GM11168 (cell line): ENCODE data around the gene KIAA1217.

Experiments used
- in situ Hi-C: fragments of 300-500 bp; cut with MboI; formaldehyde crosslinking; loops from one replicate; pipeline ENCODE4 v1.12.0; 2022; ENCODE audit warnings: low sequenced_read_pairs; ENCODE audit not compliant: unreplicated experiment

KIAA1217 gene

GRCh38 chr10:24556750-24557742, 348.1 kb downstream of the KIAA1217 start:
- in situ Hi-C loops = no loop called here

- in situ Hi-C loops = no loop called here
Measured at GRCh38 chr10:24561453-24561852, 352.5 kb downstream of the KIAA1217 start.

- in situ Hi-C loops = no loop called here
Measured at GRCh38 chr10:24568042-24568441, 359.1 kb downstream of the KIAA1217 start.

- in situ Hi-C loops = no loop called here
Measured at GRCh38 chr10:24569330-24569796, 360.4 kb downstream of the KIAA1217 start.

GRCh38 chr10:24569828-24570657, 361.1 kb downstream of the KIAA1217 start:
- in situ Hi-C loops = no loop called here

- in situ Hi-C loops = no loop called here
Measured at GRCh38 chr10:24570658-24571426, 361.9 kb downstream of the KIAA1217 start.

- in situ Hi-C loops = no loop called here
Measured at GRCh38 chr10:24571870-24572450, 363.0 kb downstream of the KIAA1217 start.

- in situ Hi-C loops = no loop called here
Measured at GRCh38 chr10:24574161-24574560, 365.2 kb downstream of the KIAA1217 start.

- in situ Hi-C loops = no loop called here
Measured at GRCh38 chr10:24574578-24575155, 365.7 kb downstream of the KIAA1217 start.

- in situ Hi-C loops = no loop called here
Measured at GRCh38 chr10:24575481-24576002, 366.6 kb downstream of the KIAA1217 start.

- in situ Hi-C loops = no loop called here
Measured at GRCh38 chr10:24579448-24579847, 370.5 kb downstream of the KIAA1217 start.

GRCh38 chr10:24579906-24580305, 371.0 kb downstream of the KIAA1217 start:
- in situ Hi-C loops = no loop called here

- in situ Hi-C loops = no loop called here
Measured at GRCh38 chr10:24589265-24589664, 380.3 kb downstream of the KIAA1217 start.

GRCh38 chr10:24590697-24591457, 381.9 kb downstream of the KIAA1217 start:
- in situ Hi-C loops = no loop called here

- in situ Hi-C loops = no loop called here
Measured at GRCh38 chr10:24596217-24596930, 387.4 kb downstream of the KIAA1217 start.

- in situ Hi-C loops = no loop called here
Measured at GRCh38 chr10:24597426-24597825, 388.5 kb downstream of the KIAA1217 start.
